Mesendoderm (in vitro differentiated cells): Measurements from ENCODE around the gene SSBP3.

Experiments
- DNase-seq: peaks from one replicate; pipeline ENCODE4 v3.0.0; 2013
- H2AK5ac ChIP-seq: 2 replicates; pipeline ENCODE4 v1.6.1; 2013; ENCODE audit warnings: low read length, inconsistent platforms
- H2BK120ac ChIP-seq: 2 replicates; pipeline ENCODE4 v1.6.1; 2013; ENCODE audit warnings: low read depth, mild to moderate bottlenecking, low read length, moderate library complexity, mixed read lengths
- H2BK15ac ChIP-seq: replicated peaks from 2 replicates; pipeline ENCODE4 v1.6.1; 2013; ENCODE audit warnings: low read depth, mild to moderate bottlenecking, moderate library complexity
- H2BK5ac ChIP-seq: 2 replicates; pipeline ENCODE4 v1.6.1; 2013; ENCODE audit warnings: low read length, inconsistent platforms
- H3K18ac ChIP-seq: 2 replicates; pipeline ENCODE4 v1.6.1; 2013; ENCODE audit warnings: mild to moderate bottlenecking, low read length, mixed read lengths
- H3K23ac ChIP-seq: one replicate; pipeline ENCODE4 v1.6.1; 2013; ENCODE audit warnings: low read length
- H3K27ac ChIP-seq: 2 replicates; pipeline ENCODE4 v1.5.1; 2013; ENCODE audit warnings: low read depth, mild to moderate bottlenecking, inconsistent platforms, low read length, moderate library complexity
- H3K27me3 ChIP-seq: 2 replicates; pipeline ENCODE4 v1.6.1; 2013; ENCODE audit warnings: low read length, control low read depth, mild to moderate bottlenecking, inconsistent platforms; ENCODE audit not compliant: insufficient read depth, poor library complexity
- H3K36me3 ChIP-seq: 2 replicates; pipeline ENCODE4 v1.6.1; 2013; ENCODE audit warnings: low read length, inconsistent platforms; ENCODE audit not compliant: control insufficient read depth, insufficient read depth
- H3K4ac ChIP-seq: one replicate; pipeline ENCODE4 v1.6.1; 2013; ENCODE audit warnings: low read depth, mild to moderate bottlenecking, low read length, moderate library complexity
- H3K4me1 ChIP-seq: 2 replicates; pipeline ENCODE4 v1.6.1; 2013; ENCODE audit warnings: low read depth, low read length, inconsistent platforms; ENCODE audit not compliant: control insufficient read depth
- H3K4me2 ChIP-seq: 2 replicates; pipeline ENCODE4 v1.6.1; 2013; ENCODE audit warnings: low read length
- H3K4me3 ChIP-seq: 2 replicates; pipeline ENCODE4 v1.5.1; 2013; ENCODE audit warnings: mild to moderate bottlenecking, low read length
- H3K56ac ChIP-seq: one replicate; pipeline ENCODE4 v1.6.1; 2013; ENCODE audit warnings: low read length
- H3K79me1 ChIP-seq: 2 replicates; pipeline ENCODE4 v1.6.1; 2013; ENCODE audit warnings: low read length, inconsistent platforms
- H3K79me2 ChIP-seq: 2 replicates; pipeline ENCODE4 v1.6.1; 2013; ENCODE audit warnings: mild to moderate bottlenecking, low read length; ENCODE audit not compliant: control insufficient read depth, insufficient read depth
- H3K9ac ChIP-seq: 2 replicates; pipeline ENCODE4 v1.6.1; 2013; ENCODE audit warnings: low read length, inconsistent platforms
- H4K5ac ChIP-seq: one replicate; pipeline ENCODE4 v1.6.1; 2013; ENCODE audit warnings: low read length
- H4K8ac ChIP-seq: one replicate; pipeline ENCODE4 v1.6.1; 2013; ENCODE audit warnings: low read depth, mild to moderate bottlenecking, control low read depth, low read length, moderate library complexity
- WGBS: extraction: QIAGEN DNeasy Blood & Tissue Kit; methylation state at CpG from one replicate; pipeline ENCODE4 v1.1.7; 2013; ENCODE audit warnings: low lambda C conversion rate, missing lambda C conversion rate; ENCODE audit not compliant: insufficient coverage; ENCODE audit errors: extremely low coverage; 5-methylcytosine and 5-hydroxymethylcytosine counted together

Gene SSBP3

GRCh38 chr1:54266195-54266594, 140.0 kb downstream of the SSBP3 start:
- Histone ChIP-seq H3K23ac (peak overlapping the region; percentile 30), H3K56ac (no peak overlapping the region), H3K4me3 (no peak overlapping the region), H4K8ac (no peak overlapping the region), H2BK5ac (no peak overlapping the region), H3K9ac (no peak overlapping the region), H2AK5ac (no peak overlapping the region), H3K4me2 (no peak overlapping the region), H4K5ac (no peak overlapping the region), H3K18ac (no peak overlapping the region), H3K4ac (no peak overlapping the region), H3K27me3 (no peaks in the 10 kb centered on the region), H3K79me2 (peaks cover 52% of the 10 kb centered on the region), H3K79me1 (peaks cover 71% of the 10 kb centered on the region), H3K4me1 (no peaks in the 10 kb centered on the region), H3K36me3 (no peaks in the 10 kb centered on the region), H2BK120ac (no peak overlapping the region), H2BK15ac (no peak overlapping the region), H3K27ac (no peak overlapping the region)
- no CpG with 5 or more reads among the region's 2 CpGs for WGBS
- DNase-seq, result no peak

GRCh38 chr1:54265659-54266058, 140.5 kb downstream of the SSBP3 start:
- H3K79me1 ChIP-seq, result peaks cover 72% of the 10 kb centered on the region
- H2BK15ac ChIP-seq, result no peak overlapping the region
- no peaks in the 10 kb centered on the region for H3K4me1 ChIP-seq
- no peak overlapping the region for H2AK5ac ChIP-seq
- no peak overlapping the region for H4K5ac ChIP-seq
- no peak overlapping the region for H3K4me2 ChIP-seq
- no peak overlapping the region for H3K56ac ChIP-seq
- peaks cover 50% of the 10 kb centered on the region for H3K79me2 ChIP-seq
- no peak overlapping the region for H4K8ac ChIP-seq
- WGBS, result no CpG with 5 or more reads among the region's 6 CpGs
- H3K27ac ChIP-seq, result no peak overlapping the region
- no peaks in the 10 kb centered on the region for H3K27me3 ChIP-seq
- no peak overlapping the region for H3K4ac ChIP-seq
- H2BK120ac ChIP-seq, result no peak overlapping the region
- H3K18ac ChIP-seq, result no peak overlapping the region
- no peaks in the 10 kb centered on the region for H3K36me3 ChIP-seq
- DNase-seq, result no peak
- peak overlapping the region; percentile 30 for H3K23ac ChIP-seq
- no peak overlapping the region for H2BK5ac ChIP-seq
- H3K9ac ChIP-seq, result no peak overlapping the region
- no peak overlapping the region for H3K4me3 ChIP-seq

- H4K5ac ChIP-seq, result no peak overlapping the region
- H3K23ac ChIP-seq, result no peak overlapping the region
- H3K4ac ChIP-seq, result no peak overlapping the region
- no CpG with 5 or more reads among the region's 8 CpGs for WGBS
- no peak overlapping the region for H3K9ac ChIP-seq
- no peak overlapping the region for H4K8ac ChIP-seq
- H2BK120ac ChIP-seq, result no peak overlapping the region
- no peak overlapping the region for H2AK5ac ChIP-seq
- H3K79me1 ChIP-seq, result peaks cover 70% of the 10 kb centered on the region
- H3K36me3 ChIP-seq, result no peaks in the 10 kb centered on the region
- H2BK5ac ChIP-seq, result no peak overlapping the region
- no peaks in the 10 kb centered on the region for H3K27me3 ChIP-seq
- peaks cover 46% of the 10 kb centered on the region for H3K79me2 ChIP-seq
- H3K56ac ChIP-seq, result no peak overlapping the region
- no peak for DNase-seq
- H3K4me3 ChIP-seq, result no peak overlapping the region
- no peak overlapping the region for H3K4me2 ChIP-seq
- no peak overlapping the region for H3K18ac ChIP-seq
- no peak overlapping the region for H3K27ac ChIP-seq
- H2BK15ac ChIP-seq, result no peak overlapping the region
- no peaks in the 10 kb centered on the region for H3K4me1 ChIP-seq
Observed at GRCh38 chr1:54265126-54265525, 141.1 kb downstream of the SSBP3 start.

- no peak overlapping the region for H2AK5ac ChIP-seq
- H4K8ac ChIP-seq, result no peak overlapping the region
- H3K4ac ChIP-seq, result no peak overlapping the region
- no CpG with 5 or more reads among the region's 6 CpGs for WGBS
- peaks cover 59% of the 10 kb centered on the region for H3K79me1 ChIP-seq
- H2BK15ac ChIP-seq, result no peak overlapping the region
- H3K9ac ChIP-seq, result no peak overlapping the region
- H3K23ac ChIP-seq, result no peak overlapping the region
- H3K4me2 ChIP-seq, result no peak overlapping the region
- no peak overlapping the region for H2BK5ac ChIP-seq
- DNase-seq, result no peak
- H3K56ac ChIP-seq, result no peak overlapping the region
- no peak overlapping the region for H3K27ac ChIP-seq
- peaks cover 38% of the 10 kb centered on the region for H3K79me2 ChIP-seq
- no peak overlapping the region for H3K18ac ChIP-seq
- no peaks in the 10 kb centered on the region for H3K36me3 ChIP-seq
- H4K5ac ChIP-seq, result no peak overlapping the region
- H3K4me3 ChIP-seq, result no peak overlapping the region
- H3K27me3 ChIP-seq, result no peaks in the 10 kb centered on the region
- H2BK120ac ChIP-seq, result no peak overlapping the region
- H3K4me1 ChIP-seq, result no peaks in the 10 kb centered on the region
Observed at GRCh38 chr1:54263601-54264226, 142.5 kb downstream of the SSBP3 start.

GRCh38 chr1:54262244-54262643, 143.9 kb downstream of the SSBP3 start:
- Histone ChIP-seq H3K79me1 (peaks cover 56% of the 10 kb centered on the region), H3K4me2 (no peak overlapping the region), H2BK5ac (no peak overlapping the region), H3K27ac (no peak overlapping the region), H3K79me2 (peaks cover 35% of the 10 kb centered on the region), H3K56ac (no peak overlapping the region), H4K5ac (no peak overlapping the region), H4K8ac (no peak overlapping the region), H3K27me3 (no peaks in the 10 kb centered on the region), H3K9ac (no peak overlapping the region), H3K4me3 (no peak overlapping the region), H3K4me1 (no peaks in the 10 kb centered on the region), H2BK15ac (no peak overlapping the region), H3K36me3 (peaks cover 3% of the 10 kb centered on the region), H3K23ac (no peak overlapping the region), H2BK120ac (no peak overlapping the region), H2AK5ac (no peak overlapping the region), H3K4ac (no peak overlapping the region), H3K18ac (no peak overlapping the region)
- WGBS, result no CpG with 5 or more reads among the region's 7 CpGs
- DNase-seq, result no peak

GRCh38 chr1:54260810-54261209, 145.4 kb downstream of the SSBP3 start:
- Histone ChIP-seq H2AK5ac (no peak overlapping the region), H2BK5ac (no peak overlapping the region)
- WGBS, result no CpG with 5 or more reads among the region's 10 CpGs

More at GRCh38 chr1:54260810-54261209, 145.4 kb downstream of the SSBP3 start:
- peaks cover 3% of the 10 kb centered on the region for H3K36me3 ChIP-seq
- no peak overlapping the region for H2BK120ac ChIP-seq
- H3K27ac ChIP-seq, result no peak overlapping the region
- no peak overlapping the region for H3K23ac ChIP-seq
- peaks cover 29% of the 10 kb centered on the region for H3K79me2 ChIP-seq
- H3K4ac ChIP-seq, result no peak overlapping the region
- H2BK15ac ChIP-seq, result no peak overlapping the region
- H4K8ac ChIP-seq, result no peak overlapping the region
- DNase-seq, result no peak
- H3K79me1 ChIP-seq, result peaks cover 50% of the 10 kb centered on the region
- no peak overlapping the region for H3K56ac ChIP-seq
- no peak overlapping the region for H3K4me3 ChIP-seq
- no peaks in the 10 kb centered on the region for H3K4me1 ChIP-seq
- H3K4me2 ChIP-seq, result no peak overlapping the region
- no peak overlapping the region for H4K5ac ChIP-seq
- no peaks in the 10 kb centered on the region for H3K27me3 ChIP-seq
- H3K9ac ChIP-seq, result no peak overlapping the region
- no peak overlapping the region for H3K18ac ChIP-seq
